Measurements from ENCODE around the gene B3GNT3. TPM values are rescaled to one million over a fixed set of nuclear protein-coding genes. Genes with fewer than 3 reads are reported as not detected.
A peak's percentile ranks its signal among the peaks of the same experiment; 100 is the strongest.

Gene B3GNT3
- total and polyA plus RNA-seq, 9 of the 15 experiments (the other 6 are each of a cell fraction or from before 2014, with no cell fraction given), result 0.06 to 0.11 (median 0.07) TPM; not detected in 6

- peak; percentile 64; the same call in 1 of the 2 replicates for TF ChIP-seq CREM (IDR thresholded peaks at IDR 0.05; ENCODE audit: low read depth)
- no peak for TF ChIP-seq ZNF518B (CRISPR knock-in tag; IDR thresholded peaks at IDR 0.05)
- peak; percentile 28 to 40 (median 38); a peak in 5 of 6 replicates for TF ChIP-seq CTCF (IDR thresholded peaks at IDR 0.05 in 2 of 3, conservative IDR thresholded peaks at IDR 0.05 in 1 of 3; ENCODE audit: insufficient read depth in 2 of 3, low read depth in 1 of 3, low read length in 3 of 3)
- TF ChIP-seq CREB1 (IDR thresholded peaks at IDR 0.05), result peak; percentile 52; the same call in 1 of the 2 replicates
- no peak; the same call in 1 of the 2 replicates for TF ChIP-seq CREB1 (CRISPR knock-in tag; IDR thresholded peaks at IDR 0.05)
- TF ChIP-seq BCOR (IDR thresholded peaks at IDR 0.05), result peak; percentile 40; the same call in 1 of the 2 replicates
- no peak for TF ChIP-seq KDM4B (IDR thresholded peaks at IDR 0.05; ENCODE audit: borderline replicate concordance in 2 of 2, low read depth in 1 of 2)
- TF ChIP-seq SNAPC5 (CRISPR knock-in tag; IDR thresholded peaks at IDR 0.05), result no peak
These were observed 39.6 kb downstream of the B3GNT3 start (continued) for GRCh38 chr19:17834350-17835181.

All from K562 (cell line).